Spleen (tissue), 7 donors: ENCODE results near the gene ENGASE.

Experiments used
- POLR2A ChIP-seq, 3 donors: fragments of 450-650 bp; IDR thresholded peaks; one replicate each; pipeline ENCODE4 v1.5.1; 2017; ENCODE audit warnings: antibody characterized with exemption in 3 of 3, mild to moderate bottlenecking in 1 of 3
- POLR2AphosphoS5 ChIP-seq, 3 donors: sonication (generic); formaldehyde crosslinking; IDR thresholded peaks; one replicate each; pipeline ENCODE4 v1.5.1; 2017; ENCODE audit warnings: antibody characterized with exemption in 3 of 3
- TF ChIP-seq, protein P1 (sequence below), 11 experiments: fragments of 200-600 bp in 7 of 11; fragments of 450-650 bp in 4 of 11; sonication (generic) in 4 of 11; IDR thresholded peaks in 8 of 11; conservative IDR thresholded peaks in 3 of 11; 1 replicate in 7 of 11; 2 replicates in 4 of 11; pipeline versions ENCODE4 v1.4.0 to v1.8.0; 2016 to 2021; ENCODE audit warnings: antibody characterized with exemption in 11 of 11, inconsistent platforms in 4 of 11, mild to moderate bottlenecking in 1 of 11
- donor health status: DM: no; HTN: no; CAD: no; lungs with moderate emphysema.
- donor health status: DM: no; HTN: no; CAD: no.
- donor health status: DM: no; HTN: no; CAD: no.

- TF ChIP-seq, protein P1, sequence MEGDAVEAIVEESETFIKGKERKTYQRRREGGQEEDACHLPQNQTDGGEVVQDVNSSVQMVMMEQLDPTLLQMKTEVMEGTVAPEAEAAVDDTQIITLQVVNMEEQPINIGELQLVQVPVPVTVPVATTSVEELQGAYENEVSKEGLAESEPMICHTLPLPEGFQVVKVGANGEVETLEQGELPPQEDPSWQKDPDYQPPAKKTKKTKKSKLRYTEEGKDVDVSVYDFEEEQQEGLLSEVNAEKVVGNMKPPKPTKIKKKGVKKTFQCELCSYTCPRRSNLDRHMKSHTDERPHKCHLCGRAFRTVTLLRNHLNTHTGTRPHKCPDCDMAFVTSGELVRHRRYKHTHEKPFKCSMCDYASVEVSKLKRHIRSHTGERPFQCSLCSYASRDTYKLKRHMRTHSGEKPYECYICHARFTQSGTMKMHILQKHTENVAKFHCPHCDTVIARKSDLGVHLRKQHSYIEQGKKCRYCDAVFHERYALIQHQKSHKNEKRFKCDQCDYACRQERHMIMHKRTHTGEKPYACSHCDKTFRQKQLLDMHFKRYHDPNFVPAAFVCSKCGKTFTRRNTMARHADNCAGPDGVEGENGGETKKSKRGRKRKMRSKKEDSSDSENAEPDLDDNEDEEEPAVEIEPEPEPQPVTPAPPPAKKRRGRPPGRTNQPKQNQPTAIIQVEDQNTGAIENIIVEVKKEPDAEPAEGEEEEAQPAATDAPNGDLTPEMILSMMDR (IDR thresholded peaks at IDR 0.05 in 8 of 11, conservative IDR thresholded peaks at IDR 0.05 in 3 of 11) = no peak
- TF ChIP-seq POLR2AphosphoS5 (IDR thresholded peaks at IDR 0.05) (no peak), POLR2A (IDR thresholded peaks at IDR 0.05) (no peak)
Measured at GRCh38 chr17:79124513-79125209, 50.0 kb downstream of the ENGASE start.
